ENCODE data around the gene PLD1.
"Not testable (repeated sequence)": the region's sequence is repeated elsewhere in the genome, so short reads cannot be mapped to it uniquely, and the experiment has no call there.

PLD1 gene

GRCh38 chr3:171732756-171733155, 77.5 kb downstream of the PLD1 start:
- DNase-seq: no peak

- DNase-seq: no peak
Observed at GRCh38 chr3:171731691-171732090, 78.6 kb downstream of the PLD1 start.

- no peak for DNase-seq
Observed at GRCh38 chr3:171729452-171730334, 80.6 kb downstream of the PLD1 start.

- DNase-seq: no peak
Observed at GRCh38 chr3:171727288-171727687, 83.0 kb downstream of the PLD1 start.

GRCh38 chr3:171718493-171719185, 91.6 kb downstream of the PLD1 start:
- no peak for DNase-seq

- DNase-seq: no peak
Observed at GRCh38 chr3:171715155-171715554, 95.1 kb downstream of the PLD1 start.

GRCh38 chr3:171712171-171712938, 97.9 kb downstream of the PLD1 start:
- DNase-seq: no peak

- DNase-seq: no peak
Observed at GRCh38 chr3:171711461-171712170, 98.7 kb downstream of the PLD1 start.

- DNase-seq: no peak
Observed at GRCh38 chr3:171710359-171710758, 99.9 kb downstream of the PLD1 start.

GRCh38 chr3:171704814-171705213, 105.5 kb downstream of the PLD1 start:
- no peak for DNase-seq

- DNase-seq: peak; percentile 4
Observed at GRCh38 chr3:171704002-171704401, 106.3 kb downstream of the PLD1 start.

- DNase-seq: no peak
Observed at GRCh38 chr3:171703144-171703543, 107.1 kb downstream of the PLD1 start.

GRCh38 chr3:171700653-171701052, 109.6 kb downstream of the PLD1 start:
- DNase-seq: no peak

- DNase-seq: no peak
Observed at GRCh38 chr3:171700157-171700556, 110.1 kb downstream of the PLD1 start.

- DNase-seq: no peak
Observed at GRCh38 chr3:171699601-171700000, 110.7 kb downstream of the PLD1 start.

- DNase-seq: no peak
Observed at GRCh38 chr3:171696805-171697204, 113.5 kb downstream of the PLD1 start.

- DNase-seq: no peak
Observed at GRCh38 chr3:171695426-171695825, 114.9 kb downstream of the PLD1 start.

- no peak for DNase-seq
Observed at GRCh38 chr3:171694888-171695287, 115.4 kb downstream of the PLD1 start.

GRCh38 chr3:171692551-171692950, 117.7 kb downstream of the PLD1 start:
- DNase-seq: not testable (repeated sequence)

GRCh38 chr3:171691485-171691884, 118.8 kb downstream of the PLD1 start:
- DNase-seq: no peak

- DNase-seq: no peak
Observed at GRCh38 chr3:171690281-171690680, 120.0 kb downstream of the PLD1 start.

- no peak for DNase-seq
Observed at GRCh38 chr3:171688593-171688992, 121.7 kb downstream of the PLD1 start.

- no peak for DNase-seq
Observed at GRCh38 chr3:171688002-171688401, 122.3 kb downstream of the PLD1 start.
